Activated T-cell treated with anti-CD3 and anti-CD28 coated beads, Interleukin-2, amount 50 U/mL, for 1 hour (primary cell): Measurements from ENCODE around the gene UBAC1.

Experiments
- DNase-seq: peaks from one replicate; pipeline ENCODE4 v3.0.0-alpha.2; 2020

Gene UBAC1, protein sequence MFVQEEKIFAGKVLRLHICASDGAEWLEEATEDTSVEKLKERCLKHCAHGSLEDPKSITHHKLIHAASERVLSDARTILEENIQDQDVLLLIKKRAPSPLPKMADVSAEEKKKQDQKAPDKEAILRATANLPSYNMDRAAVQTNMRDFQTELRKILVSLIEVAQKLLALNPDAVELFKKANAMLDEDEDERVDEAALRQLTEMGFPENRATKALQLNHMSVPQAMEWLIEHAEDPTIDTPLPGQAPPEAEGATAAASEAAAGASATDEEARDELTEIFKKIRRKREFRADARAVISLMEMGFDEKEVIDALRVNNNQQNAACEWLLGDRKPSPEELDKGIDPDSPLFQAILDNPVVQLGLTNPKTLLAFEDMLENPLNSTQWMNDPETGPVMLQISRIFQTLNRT

DNA sequence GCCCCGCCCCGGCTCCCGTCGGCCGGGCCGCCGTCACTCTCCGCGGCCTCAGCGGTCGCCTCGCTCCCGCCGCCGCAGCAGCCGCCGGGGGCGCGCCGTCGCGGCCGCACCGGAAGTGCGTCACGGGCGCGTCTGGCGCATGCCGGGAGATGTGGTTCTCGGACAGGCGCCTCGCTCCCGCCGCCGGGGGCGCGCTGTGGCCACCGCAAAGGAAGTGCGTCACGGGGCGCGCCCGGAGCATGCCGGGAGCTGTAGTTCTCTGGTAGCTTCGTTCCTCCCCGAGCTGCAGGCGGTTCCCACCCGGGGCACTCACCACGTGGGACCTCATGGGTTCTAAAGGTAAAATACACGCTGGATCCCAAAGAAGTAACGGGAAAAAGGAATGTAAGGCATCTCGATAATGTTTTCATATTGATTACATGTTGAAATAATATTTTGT lies at the start of gene UBAC1:
UBAC1 (minus strand) TSS at position 97 of the 439 bp plus-strand sequence. CDS start 211 bp downstream, outside the sequence.
- DNase-seq = peak; percentile 97

DNA sequence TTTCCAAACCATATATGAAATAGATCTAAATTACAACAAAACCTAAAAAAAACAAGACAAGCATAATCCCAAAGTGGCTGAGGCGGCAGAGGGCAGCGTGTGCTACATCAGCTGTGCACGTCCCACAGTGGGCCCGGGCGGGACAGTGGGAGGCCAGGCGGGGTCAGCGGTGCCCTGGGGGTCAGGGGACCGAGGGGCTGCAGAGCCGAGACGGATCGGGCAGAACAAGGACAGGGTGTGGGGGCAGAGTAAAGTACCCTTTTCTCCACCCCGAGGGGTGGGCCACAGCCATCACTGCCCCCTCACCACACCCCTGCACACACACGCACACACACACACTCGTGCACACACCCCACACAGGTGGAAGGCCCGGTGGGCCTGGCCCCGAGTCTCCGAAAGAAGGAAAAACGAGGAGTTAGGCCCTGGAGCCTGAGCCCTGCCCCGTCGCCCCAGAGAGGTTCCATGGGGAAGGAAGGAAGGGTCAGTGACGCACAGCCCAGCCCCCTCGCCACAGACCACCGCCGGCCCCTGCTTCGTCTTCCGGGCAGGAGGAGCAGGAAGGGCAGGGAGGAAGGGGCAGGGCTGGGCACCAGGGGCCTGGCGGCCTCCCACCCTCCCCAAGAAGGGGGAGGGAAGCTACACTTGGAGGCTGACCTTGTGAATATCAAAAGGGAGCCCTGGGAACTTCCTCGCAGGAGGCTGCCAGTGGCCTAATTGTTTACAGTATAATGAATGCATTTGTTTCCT lies 49.6 kb upstream of the UBAC1 start:
- no peak for DNase-seq

DNA sequence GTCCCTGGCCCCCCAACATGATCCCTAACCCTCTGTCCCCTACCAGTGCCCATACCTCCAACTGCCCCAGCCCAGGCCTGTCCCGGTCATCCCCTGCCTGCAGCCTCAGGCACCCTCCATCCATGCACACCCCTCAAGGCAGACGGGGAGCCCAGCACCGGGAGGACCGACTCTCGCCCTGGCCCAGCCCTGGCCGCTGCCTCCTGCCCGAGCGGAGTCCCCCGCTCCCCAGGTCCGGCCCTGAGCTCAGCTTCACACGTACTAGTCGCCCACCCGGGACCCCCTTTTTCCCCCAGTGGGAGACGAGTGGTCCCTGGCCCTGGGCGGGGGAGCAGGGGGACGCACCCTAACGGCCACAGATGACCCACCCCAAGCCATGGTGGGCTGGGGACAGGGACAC lies 49.0 kb upstream of the UBAC1 start:
- no peak for DNase-seq

DNA sequence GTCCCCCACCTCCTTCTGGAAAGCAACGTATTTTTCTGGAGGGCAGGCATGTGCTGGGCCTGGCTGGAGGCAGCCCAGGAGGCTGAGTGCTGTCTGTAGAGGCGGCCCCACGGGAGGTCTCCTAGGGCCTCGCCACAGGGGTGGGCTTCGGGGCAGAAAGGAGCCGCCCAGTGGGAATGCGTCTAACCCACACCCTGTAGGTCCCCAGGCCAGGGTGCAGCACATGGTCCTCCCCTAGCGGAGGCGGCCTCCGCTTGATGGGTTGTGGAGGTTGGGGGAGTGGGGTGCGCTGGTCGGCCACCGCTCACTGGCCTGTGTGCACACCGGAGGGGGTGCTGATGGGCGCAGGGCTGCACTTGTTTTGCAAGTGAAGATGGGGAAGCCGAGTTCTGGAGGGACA lies 48.3 kb upstream of the UBAC1 start:
- no peak for DNase-seq

DNA sequence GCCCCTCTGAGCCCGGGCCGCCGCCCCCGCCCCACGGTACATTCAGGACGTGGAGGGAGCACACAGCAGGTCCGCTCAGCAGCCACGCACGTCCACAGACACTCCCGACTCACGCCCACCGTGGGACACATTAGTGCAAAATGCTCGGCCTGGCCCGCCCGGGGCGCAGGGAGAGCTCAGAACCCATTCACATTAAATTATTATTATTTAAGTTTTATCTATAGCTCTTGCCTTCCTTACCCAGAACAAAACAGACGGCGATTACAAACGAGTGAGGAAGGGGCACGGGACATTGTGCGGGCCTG lies 47.5 kb upstream of the UBAC1 start:
- DNase-seq = no peak

DNA sequence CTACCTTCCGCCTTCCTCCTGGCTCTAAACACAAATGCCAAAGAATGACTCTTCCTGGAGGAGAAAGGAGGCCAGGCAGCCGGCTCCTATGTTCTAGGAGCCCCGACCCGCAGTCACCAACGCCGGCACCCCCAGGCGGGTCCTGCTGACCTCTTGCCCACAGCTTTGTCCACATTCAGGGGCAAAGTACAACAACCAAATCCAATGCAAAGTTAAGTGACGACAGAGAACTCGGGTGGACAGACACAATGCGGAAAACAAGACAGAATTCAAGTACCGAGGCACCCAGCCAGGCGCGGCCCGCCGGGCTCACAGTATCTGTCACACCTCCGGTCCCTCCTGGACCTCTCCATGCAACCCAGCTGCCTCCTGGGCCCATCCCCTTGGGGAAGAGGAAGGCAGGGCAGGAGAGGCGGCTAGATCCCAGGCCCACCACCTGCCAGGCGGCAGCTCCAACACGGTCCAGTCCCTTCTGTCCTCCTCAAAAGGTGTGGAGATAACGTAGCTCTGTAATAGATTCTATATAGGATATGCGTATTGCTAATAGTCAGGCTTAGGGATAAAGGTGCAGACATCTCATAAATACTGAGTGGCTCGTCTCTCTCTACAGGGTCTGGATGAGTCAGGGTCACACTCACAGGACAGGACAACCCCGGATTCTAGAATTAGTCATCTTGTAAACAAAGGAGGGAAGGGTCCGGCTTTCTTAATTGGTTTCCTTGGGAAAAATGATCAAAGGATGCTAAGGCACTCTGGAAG lies 46.9 kb upstream of the UBAC1 start:
- DNase-seq = no peak

DNA sequence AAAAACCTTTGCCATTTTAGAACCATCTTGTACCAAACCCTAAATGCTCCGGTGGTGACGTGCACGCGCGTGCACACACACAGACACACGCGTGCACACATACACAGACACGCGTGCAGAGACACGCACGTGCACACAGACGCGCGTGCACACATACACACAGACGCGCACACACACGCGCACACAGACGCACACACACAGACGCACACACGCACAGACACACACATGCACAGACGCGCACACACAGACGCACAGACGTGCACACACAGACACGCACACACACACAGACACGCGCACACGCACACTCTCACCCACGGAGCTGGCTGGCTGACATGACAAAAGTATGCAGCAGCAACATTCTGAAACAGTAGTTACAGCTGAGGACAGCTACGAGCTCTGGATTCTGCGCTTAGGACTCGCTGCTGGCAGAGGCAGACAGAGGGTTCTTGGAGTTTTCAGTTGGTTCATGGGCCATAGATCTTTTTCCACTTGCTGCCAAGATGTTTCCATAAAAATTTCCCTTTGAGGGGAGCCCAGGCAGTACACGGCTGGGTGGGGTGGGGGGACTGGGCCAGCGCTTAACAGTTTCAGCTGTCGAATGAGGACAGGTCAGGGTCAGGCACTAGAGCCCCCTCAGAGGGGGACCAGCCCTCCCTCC lies 46.2 kb upstream of the UBAC1 start:
- no peak for DNase-seq

DNA sequence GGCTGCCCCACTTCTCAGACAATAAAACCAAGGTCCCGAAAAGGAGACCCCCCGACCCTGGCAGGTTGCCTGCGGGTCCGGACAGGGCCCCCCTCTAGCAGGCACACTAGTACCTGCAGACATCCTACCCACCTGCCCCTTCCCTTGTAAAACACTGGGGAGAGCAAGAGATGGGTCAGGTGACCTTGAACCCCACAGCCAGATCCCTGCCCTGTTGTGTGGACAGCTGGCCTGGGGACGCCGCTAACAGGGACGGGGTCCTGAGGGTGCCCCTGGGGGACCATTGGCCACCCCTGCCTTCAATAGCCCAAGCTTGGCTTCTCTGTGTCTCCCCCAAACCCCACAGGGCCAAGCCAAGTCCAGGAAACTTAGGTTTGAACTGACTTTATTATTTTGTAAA lies 45.0 kb upstream of the UBAC1 start:
- DNase-seq = no peak

DNA sequence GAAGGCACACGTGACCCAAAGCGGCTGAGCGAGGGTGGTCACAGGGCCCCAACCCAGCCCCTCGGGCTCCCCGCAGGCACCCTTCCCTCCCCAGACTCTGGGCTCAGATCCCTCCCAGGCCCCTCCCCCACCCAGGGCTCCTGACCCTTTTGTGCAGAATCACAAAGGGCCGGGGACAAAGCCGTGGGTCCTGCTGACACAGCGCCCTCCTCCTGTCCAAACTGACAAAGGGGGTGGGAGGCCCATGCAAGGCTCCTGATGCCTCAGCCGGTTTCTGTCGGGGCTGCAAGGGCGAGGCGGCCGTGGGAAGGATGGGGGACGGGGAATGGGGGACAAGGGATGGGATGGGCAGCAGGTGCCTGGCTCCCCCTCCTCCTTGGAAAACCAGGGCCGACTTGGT lies 43.5 kb upstream of the UBAC1 start:
- no peak for DNase-seq

DNA sequence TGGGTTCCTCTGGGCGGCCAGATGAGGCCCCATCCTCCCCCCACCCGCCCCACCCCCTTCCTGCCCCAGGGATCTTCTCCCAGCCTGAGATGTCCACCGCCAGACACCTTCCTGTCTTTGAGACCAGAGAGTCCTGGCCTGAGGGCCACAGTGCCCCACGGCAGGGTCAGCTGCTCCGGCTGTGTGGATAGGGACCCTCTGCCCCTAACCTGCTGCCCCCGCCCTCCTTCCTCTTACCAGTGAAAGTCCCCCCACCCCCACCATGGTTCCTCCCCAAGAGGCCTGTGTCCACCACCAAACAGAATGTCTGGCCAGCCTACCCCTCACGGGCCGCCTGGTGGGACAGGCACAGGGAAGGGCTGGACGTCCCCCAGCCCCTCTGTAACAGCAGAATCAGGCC lies 43.0 kb upstream of the UBAC1 start:
- DNase-seq = no peak

DNA sequence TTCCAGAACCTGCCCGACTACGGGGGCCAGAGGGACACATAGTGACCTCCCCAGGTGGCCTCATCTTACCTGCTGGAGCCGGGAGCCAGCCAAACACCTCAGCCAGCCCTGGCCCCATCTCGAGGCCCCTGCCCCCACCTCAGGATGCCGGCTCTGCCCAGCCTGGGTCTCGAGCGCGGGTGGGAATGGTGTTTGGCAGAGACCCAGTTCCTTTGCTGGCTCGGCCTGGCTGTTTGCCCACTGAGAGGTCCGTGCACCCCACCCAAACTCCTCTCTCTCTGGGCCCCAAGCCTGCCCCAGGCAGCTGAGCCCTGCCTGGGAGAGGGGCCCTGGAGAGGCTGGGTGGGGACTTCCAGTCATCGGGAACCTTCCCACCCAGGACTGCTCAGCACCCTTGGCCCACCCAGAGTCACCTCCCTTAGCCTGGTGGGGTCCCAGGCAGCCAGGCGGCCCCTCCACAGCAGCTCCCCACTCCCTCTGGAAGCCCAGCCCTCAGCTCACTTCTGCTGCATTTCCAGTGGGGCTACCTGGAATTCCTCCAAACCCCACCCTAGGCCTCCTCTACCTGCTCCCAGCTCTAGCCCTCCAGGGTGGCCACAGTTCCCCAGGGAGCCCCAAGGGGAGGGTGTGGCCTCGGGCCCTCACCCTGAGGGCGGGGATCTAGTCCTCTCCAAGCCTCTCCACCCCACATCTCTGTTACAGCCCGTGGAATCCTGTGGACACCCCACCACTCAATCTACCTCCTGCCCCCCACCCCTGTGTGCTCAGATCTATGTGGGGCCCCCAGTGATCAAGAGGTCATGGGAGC lies 42.4 kb upstream of the UBAC1 start:
- no peak for DNase-seq

DNA sequence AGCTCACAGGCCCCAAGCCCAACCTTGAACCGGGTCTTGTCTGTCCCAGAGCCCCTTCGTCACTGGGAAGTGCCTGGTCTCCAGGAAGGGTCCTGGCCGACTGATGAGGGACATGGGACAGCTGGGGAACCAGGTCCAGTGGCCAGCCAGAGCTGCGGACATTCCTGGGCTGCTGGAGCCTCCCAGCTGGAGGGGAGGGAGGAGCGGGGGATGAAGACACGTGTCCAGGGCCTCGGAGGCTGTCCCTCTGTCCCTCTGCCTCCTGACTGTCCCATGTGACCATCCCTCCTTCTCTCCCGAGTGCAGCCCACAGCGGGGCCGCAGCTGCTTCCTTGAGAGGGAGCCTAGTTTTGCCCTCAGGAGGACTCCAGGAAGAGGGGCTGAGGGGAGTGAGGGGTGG lies 41.7 kb upstream of the UBAC1 start:
- DNase-seq = no peak

DNA sequence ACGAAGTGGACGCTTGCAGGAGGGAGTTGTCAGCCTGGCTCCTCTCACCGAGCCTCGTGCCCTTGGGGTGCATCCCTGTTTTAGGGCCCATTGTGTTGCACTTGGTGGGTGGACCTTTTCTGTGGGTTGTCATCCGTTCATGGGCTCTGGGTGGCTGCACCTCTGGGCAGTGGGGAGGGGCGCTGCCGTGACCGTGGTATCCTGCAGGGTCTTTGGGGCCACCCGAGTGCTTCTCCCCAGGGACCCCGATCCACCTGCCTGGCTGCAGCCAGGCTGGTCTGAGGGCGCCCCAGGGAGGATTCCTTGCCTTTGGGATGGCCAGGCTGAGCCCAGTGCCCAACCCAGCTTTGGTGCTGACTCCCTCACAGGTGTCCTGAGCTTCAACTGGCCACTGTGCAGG lies 41.0 kb upstream of the UBAC1 start:
- no peak for DNase-seq

DNA sequence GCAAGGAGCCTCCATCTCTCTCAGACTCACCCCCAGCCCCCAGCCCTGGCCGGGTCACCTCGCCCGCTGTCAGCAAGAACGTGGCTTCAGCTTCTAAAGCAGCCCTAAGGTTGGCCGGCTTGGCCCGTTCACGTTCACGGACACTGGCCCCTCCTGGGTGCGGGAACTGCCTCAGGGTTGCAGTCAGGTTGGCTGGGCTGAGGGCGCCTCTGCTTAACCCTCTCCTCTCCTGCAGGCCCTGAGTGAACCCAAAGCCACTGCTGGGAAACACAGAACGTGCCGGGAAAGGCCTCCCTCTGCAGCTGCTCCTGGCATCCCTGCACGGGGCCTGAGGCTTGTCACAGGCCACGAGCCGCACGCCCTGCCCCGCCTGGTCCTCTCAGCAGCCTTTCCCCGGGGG lies 40.1 kb upstream of the UBAC1 start:
- no peak for DNase-seq

DNA sequence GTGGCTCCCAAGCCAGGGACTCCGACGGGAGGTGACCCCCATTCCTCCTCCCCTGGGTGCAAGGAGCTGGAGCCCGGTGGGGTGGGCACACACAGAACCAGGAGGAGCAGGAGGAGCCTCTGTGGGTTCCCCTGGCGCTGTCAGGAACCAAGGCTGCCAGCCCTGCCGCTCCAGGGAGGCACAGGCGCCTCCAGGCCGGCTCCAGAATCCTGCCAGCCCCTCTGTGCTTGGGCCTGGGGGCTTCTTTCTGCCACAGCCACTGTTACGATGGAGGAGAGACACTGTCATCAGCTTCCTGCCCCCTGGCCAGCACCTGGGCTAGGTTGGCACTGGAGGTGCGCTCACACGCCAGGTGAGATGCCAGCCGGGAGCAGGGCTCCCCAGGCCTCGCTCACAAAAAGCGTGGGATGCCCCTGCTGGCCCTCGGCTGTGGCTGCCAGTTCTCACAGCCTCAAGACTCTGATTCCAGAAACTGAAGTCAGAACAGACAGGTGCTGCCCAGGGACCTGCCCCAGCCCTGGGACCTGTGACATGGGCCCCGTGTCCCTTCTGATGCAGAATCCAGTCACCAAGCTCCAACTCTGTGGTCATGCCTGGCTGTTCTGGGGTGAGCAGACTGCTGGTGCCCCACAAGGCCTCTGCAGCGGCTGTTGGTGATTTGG lies 37.4 kb upstream of the UBAC1 start:
- DNase-seq = no peak

DNA sequence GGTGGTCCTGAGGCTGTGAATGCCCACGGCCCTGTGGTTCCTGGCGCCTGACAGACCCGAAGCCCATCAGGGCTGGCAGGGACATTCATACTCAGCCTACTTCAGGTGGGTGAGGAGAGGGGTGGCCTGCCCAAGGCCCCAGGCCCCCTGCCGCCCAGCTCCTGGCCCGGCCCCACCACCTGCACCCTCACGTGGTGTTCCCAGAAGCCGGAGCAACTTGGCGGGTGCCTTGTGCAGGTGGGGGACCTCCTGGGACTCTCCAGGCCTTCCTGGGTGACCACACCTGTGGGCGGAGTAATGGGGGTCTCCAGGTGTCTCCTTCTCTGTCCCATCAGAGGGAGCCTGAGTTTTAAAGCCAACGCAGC lies 36.8 kb upstream of the UBAC1 start:
- DNase-seq = no peak

DNA sequence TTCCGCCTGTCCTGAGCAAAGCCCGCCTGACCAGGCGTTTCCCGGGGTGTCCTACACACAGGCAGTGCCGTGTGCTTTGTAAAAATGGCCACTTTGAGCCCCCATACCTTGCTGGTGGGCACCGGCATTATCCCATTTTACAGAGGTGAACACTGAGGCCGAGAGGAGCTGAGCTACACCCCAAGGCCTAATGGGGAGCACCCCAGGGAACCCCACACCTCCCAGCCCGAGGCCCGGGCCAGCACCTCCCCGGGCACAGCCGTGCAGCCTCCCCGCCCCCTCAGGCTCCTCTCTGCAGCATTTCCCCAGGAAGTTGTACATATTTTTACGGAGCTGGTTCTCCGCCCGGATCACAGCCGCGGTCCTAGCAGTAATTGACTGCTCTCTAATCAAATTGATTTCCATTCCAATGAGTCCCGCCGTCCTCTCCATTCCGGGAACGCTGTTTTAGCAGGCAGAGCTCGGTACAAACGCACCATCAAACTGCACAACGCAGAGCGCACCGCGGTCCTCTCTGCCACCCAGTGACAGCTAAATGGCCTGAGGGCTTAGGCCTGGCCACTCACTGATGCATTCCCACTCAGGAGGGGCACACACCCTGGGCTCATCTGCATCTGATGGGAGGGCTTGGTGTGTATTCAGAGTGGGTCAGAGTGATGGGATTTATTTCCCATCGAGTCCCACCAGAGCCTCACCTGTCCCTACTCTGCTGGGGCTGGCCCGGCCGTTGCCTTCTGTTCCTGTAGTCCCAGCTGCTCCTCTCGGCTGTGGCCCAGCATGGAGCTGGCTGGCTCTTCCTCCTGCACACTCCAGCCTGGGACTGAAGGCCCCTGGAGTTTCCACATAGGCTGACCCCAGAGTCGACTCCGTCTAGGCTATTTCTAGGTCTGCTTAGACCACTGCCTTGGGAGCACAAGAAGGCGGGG lies 36.2 kb upstream of the UBAC1 start:
- DNase-seq = no peak

DNA sequence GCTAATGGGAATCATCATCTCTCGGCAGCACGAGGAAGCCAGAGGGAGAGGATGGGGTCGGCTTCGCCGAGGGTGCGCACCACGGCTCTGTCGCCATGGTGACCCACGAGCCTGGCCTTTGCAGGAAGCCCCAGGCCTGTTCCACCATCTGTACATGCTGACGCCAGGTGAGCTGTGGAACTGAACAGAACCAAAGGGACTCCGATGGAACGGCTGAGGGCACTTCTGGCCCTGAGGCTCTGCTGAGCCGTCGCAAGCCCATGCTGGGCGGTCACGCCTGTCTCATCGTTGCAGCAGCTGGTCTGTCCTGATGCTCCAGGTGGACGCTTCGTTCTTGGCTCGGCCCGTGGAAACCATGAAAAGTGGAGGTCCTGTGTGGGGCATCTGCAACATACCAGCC lies 34.6 kb upstream of the UBAC1 start:
- no peak for DNase-seq

DNA sequence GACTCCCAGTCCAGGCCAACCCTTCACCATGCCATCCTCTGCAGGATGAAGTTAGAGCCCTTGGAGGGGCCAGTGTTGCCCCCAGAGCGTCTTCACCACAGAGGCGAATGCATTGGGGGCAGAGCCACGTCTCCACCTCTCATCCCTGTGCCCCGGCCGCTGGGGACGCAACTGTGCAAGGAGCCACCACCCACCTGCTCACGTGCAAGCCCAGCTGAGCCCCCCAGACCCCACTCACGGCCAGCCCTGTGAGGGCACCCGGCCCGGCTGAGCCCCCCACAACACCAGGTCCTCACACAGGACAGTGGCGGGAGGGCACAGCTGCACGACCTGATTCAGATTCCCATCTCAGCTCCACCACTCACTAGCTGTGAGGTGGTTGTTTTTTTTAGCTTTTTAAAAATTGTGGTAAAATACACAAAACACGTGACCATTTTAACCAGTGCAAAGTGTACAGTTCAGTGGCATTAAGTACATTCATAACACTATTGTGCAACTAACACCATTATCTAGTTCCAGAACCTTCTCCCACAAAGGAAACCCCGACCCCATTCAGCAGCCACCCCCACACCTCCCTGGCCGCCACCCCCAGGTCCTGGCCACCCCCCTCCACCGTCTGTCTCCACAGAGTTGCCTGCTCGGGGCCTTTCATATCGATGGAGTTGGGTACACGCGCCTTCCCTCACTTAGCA lies 33.5 kb upstream of the UBAC1 start:
- no peak for DNase-seq
